Measurements from ENCODE around the gene ANAPC2.

GRCh38 chr9:137181680-137182079 lies 6.7 kb downstream of the ANAPC2 start:
- no peak for TF ChIP-seq CTCF (IDR thresholded peaks at IDR 0.05)
- no peak for TF ChIP-seq TCF7L2 (IDR thresholded peaks at IDR 0.05; ENCODE audit: low read depth, low read length)
- no peak for TF ChIP-seq SIN3A (IDR thresholded peaks at IDR 0.05; ENCODE audit: borderline replicate concordance, insufficient read depth, low read depth, low read length)

All from Panc1 (cell line).